C1 segment of cervical spinal cord (tissue), 14 donors: ENCODE measurements around the gene KLF2.
"Not testable (repeated sequence)": the region's sequence is repeated elsewhere in the genome, so short reads cannot be mapped to it uniquely, and the experiment has no call there.

Source experiments
- DNase-seq, 14 donors: peaks; one replicate each; lab custom pipeline; 2025; lab: John Stamatoyannopoulos, UW

KLF2 gene

GRCh38 chr19:16336571-16336970 is 11.9 kb downstream of the KLF2 start:
- no peak for DNase-seq

- no peak for DNase-seq
Measured at GRCh38 chr19:16337809-16338469, 13.3 kb downstream of the KLF2 start.

- DNase-seq, result peak in 1 of 14 donors; percentile 51
Measured at GRCh38 chr19:16338470-16339360, 14.1 kb downstream of the KLF2 start.

- no peak for DNase-seq
Measured at GRCh38 chr19:16339361-16339725, 14.7 kb downstream of the KLF2 start.

GRCh38 chr19:16340092-16340491 is 15.5 kb downstream of the KLF2 start:
- DNase-seq, result no peak

GRCh38 chr19:16340654-16341053 is 16.0 kb downstream of the KLF2 start:
- no peak for DNase-seq

- peak in 8 of 14 donors; percentile 8 to 77 (median 30) for DNase-seq
Measured at GRCh38 chr19:16342002-16342715, 17.5 kb downstream of the KLF2 start.

- DNase-seq, result no peak
Measured at GRCh38 chr19:16343156-16343555, 18.5 kb downstream of the KLF2 start.

- DNase-seq, result no peak
Measured at GRCh38 chr19:16345457-16345856, 20.8 kb downstream of the KLF2 start.

- not testable (repeated sequence) for DNase-seq
Measured at GRCh38 chr19:16347099-16347498, 22.5 kb downstream of the KLF2 start.

- no peak for DNase-seq
Measured at GRCh38 chr19:16347706-16348105, 23.1 kb downstream of the KLF2 start.

GRCh38 chr19:16349551-16350152 is 25.0 kb downstream of the KLF2 start:
- DNase-seq, result no peak

GRCh38 chr19:16351133-16351809 is 26.6 kb downstream of the KLF2 start:
- no peak for DNase-seq

GRCh38 chr19:16355293-16356043 is 30.8 kb downstream of the KLF2 start:
- no peak for DNase-seq

GRCh38 chr19:16358456-16358855 is 33.8 kb downstream of the KLF2 start:
- no peak for DNase-seq

GRCh38 chr19:16359074-16359473 is 34.4 kb downstream of the KLF2 start:
- DNase-seq, result peak in 1 of 14 donors; percentile 43

GRCh38 chr19:16359964-16360363 is 35.3 kb downstream of the KLF2 start:
- no peak for DNase-seq

- DNase-seq, result no peak
Measured at GRCh38 chr19:16360738-16361137, 36.1 kb downstream of the KLF2 start.

GRCh38 chr19:16361254-16361653 is 36.6 kb downstream of the KLF2 start:
- no peak for DNase-seq

GRCh38 chr19:16361926-16362325 is 37.3 kb downstream of the KLF2 start:
- no peak for DNase-seq
